Right renal pelvis (tissue), 4 donors: ENCODE measurements around the gene AHCY. TPM values are rescaled to one million over a fixed set of nuclear protein-coding genes. Genes with fewer than 3 reads are reported as not detected.
"Not testable (repeated sequence)": the region's sequence is repeated elsewhere in the genome, so short reads cannot be mapped to it uniquely, and the experiment has no call there.

ENCODE experiments used
- DNase-seq, 4 donors: peaks; one replicate each; pipeline ENCODE4 v3.0.0-alpha.2; 2013; ENCODE audit warnings: low read depth in 4 of 4, low spot score in 3 of 4, missing footprints in 1 of 4
- polyA plus RNA-seq, 4 donors: library from polyadenylated mRNA; unstranded; fragments of 120-200 nt; gene quantifications; one replicate each; pipeline ENCODE4 v1.2.1, GENCODE V29; 2013; ENCODE audit not compliant: insufficient read length in 4 of 4

Gene AHCY
- polyA plus RNA-seq, 4 donors = 172 to 211 (median 186) TPM

- DNase-seq = not testable (repeated sequence)
Observed at GRCh38 chr20:34263468-34263867, 39.7 kb downstream of the AHCY start.

GRCh38 chr20:34262488-34263288, 40.5 kb downstream of the AHCY start:
- no peak for DNase-seq

- DNase-seq = no peak
Observed at GRCh38 chr20:34260208-34260942, 42.8 kb downstream of the AHCY start.

GRCh38 chr20:34256629-34257124, 46.5 kb downstream of the AHCY start:
- DNase-seq = no peak

GRCh38 chr20:34254979-34255378, 48.2 kb downstream of the AHCY start:
- DNase-seq = no peak

GRCh38 chr20:34252431-34253086, 50.6 kb downstream of the AHCY start:
- DNase-seq = not testable (repeated sequence)

- no peak for DNase-seq
Observed at GRCh38 chr20:34251619-34252018, 51.5 kb downstream of the AHCY start.

- DNase-seq = no peak
Observed at GRCh38 chr20:34250005-34250404, 53.1 kb downstream of the AHCY start.

GRCh38 chr20:34249291-34249690, 53.9 kb downstream of the AHCY start:
- no peak for DNase-seq

GRCh38 chr20:34246126-34246626, 57.0 kb downstream of the AHCY start:
- no peak for DNase-seq

GRCh38 chr20:34243377-34243776, 59.8 kb downstream of the AHCY start:
- no peak for DNase-seq

GRCh38 chr20:34242879-34243278, 60.3 kb downstream of the AHCY start:
- DNase-seq = no peak

GRCh38 chr20:34242015-34242414, 61.1 kb downstream of the AHCY start:
- DNase-seq = not testable (repeated sequence)

- DNase-seq = no peak
Observed at GRCh38 chr20:34240693-34241615, 62.2 kb downstream of the AHCY start, which contains the start of gene ASIP. TSS of gene ASIP (plus strand) at chr20:34241423. CDS start at chr20:34260375, 18,952 bp downstream.

GRCh38 chr20:34240121-34240520, 63.0 kb downstream of the AHCY start:
- no peak for DNase-seq

- no peak for DNase-seq
Observed at GRCh38 chr20:34237942-34238341, 65.2 kb downstream of the AHCY start.

- no peak for DNase-seq
Observed at GRCh38 chr20:34235875-34236274, 67.3 kb downstream of the AHCY start.

- DNase-seq = no peak
Observed at GRCh38 chr20:34233687-34234086, 69.5 kb downstream of the AHCY start.

GRCh38 chr20:34232494-34233087, 70.6 kb downstream of the AHCY start:
- no peak for DNase-seq
